K562 (cell line): ENCODE measurements around the gene MEIKIN. TPM values are rescaled to one million over a fixed set of nuclear protein-coding genes. Genes with fewer than 3 reads are reported as not detected.
A peak's percentile ranks its signal among the peaks of the same experiment; 100 is the strongest.

Experiments used
- CBFB ChIP-seq: sonication (generic); formaldehyde crosslinking; IDR thresholded peaks from 2 replicates; pipeline ENCODE4 v1.4.0; 2020; ENCODE audit warnings: mild to moderate bottlenecking, missing genetic modification reagents
- CC2D1A ChIP-seq: fragments of 450-650 bp; IDR thresholded peaks from 2 replicates; pipeline ENCODE4 v1.6.1; 2017; ENCODE audit warnings: mild to moderate bottlenecking
- DIDO1 ChIP-seq: fragments of 450-650 bp; IDR thresholded peaks from 2 replicates; pipeline ENCODE4 v1.6.1; 2016; ENCODE audit warnings: low read depth, missing biosample characterization, missing genetic modification characterization
- EP400 ChIP-seq: fragments of 450-650 bp; IDR thresholded peaks from 2 replicates; pipeline ENCODE4 v1.6.1; 2017; ENCODE audit warnings: antibody characterized with exemption, mild to moderate bottlenecking, moderate library complexity
- ERF ChIP-seq: fragments of 450-650 bp; formaldehyde crosslinking; IDR thresholded peaks from 2 replicates; pipeline ENCODE4 v1.4.0; 2020; ENCODE audit warnings: mild to moderate bottlenecking, mixed read lengths
- JUND ChIP-seq, 2 experiments: IDR thresholded peaks; 2 replicates in 1 of 2; 3 replicates in 1 of 2; pipeline ENCODE4 v1.6.1; 2011; ENCODE audit warnings: borderline replicate concordance in 2 of 2, low read depth in 2 of 2, low read length in 2 of 2, improper control_type of control experiment in 1 of 2, missing biosample characterization in 1 of 2, missing genetic modification characterization in 1 of 2, missing genetic modification reagents in 1 of 2
- MED1 ChIP-seq: sonication (generic); formaldehyde crosslinking; IDR thresholded peaks from 2 replicates; pipeline ENCODE4 v1.8.1; 2023; ENCODE audit warnings: missing genetic modification reagents, borderline replicate concordance
- POLR2H ChIP-seq: IDR thresholded peaks from 2 replicates; pipeline ENCODE4 v1.6.1; 2016; ENCODE audit warnings: missing genetic modification characterization, low read depth, mild to moderate bottlenecking, control low read depth, missing compliant biosample characterization, moderate library complexity
- PREB ChIP-seq: sonication (generic); formaldehyde crosslinking; IDR thresholded peaks from 2 replicates; pipeline ENCODE4 v1.8.1; 2023; ENCODE audit warnings: mild to moderate bottlenecking, missing genetic modification reagents
- PYGO2 ChIP-seq: fragments of 450-650 bp; IDR thresholded peaks from 2 replicates; pipeline ENCODE4 v1.6.1; 2016; ENCODE audit warnings: mild to moderate bottlenecking, missing genetic modification characterization, moderate library complexity, missing compliant biosample characterization
- SFPQ ChIP-seq: fragments of 200-400 bp; formaldehyde crosslinking; IDR thresholded peaks from 2 replicates; pipeline ENCODE4 v1.6.1; 2017; ENCODE audit warnings: mild to moderate bottlenecking, low read depth, low read length, moderate library complexity
- SMARCA4 ChIP-seq: fragments of 450-650 bp; IDR thresholded peaks from 2 replicates; pipeline ENCODE4 v1.6.1; 2016
- SRF ChIP-seq, 2 experiments: fragments of 250-450, 450-650 bp in 1 of 2; sonication (Bioruptor Pico) in 1 of 2; sonication (generic) in 1 of 2; formaldehyde crosslinking; IDR thresholded peaks; 2 replicates each; pipeline versions ENCODE4 v1.5.0 to v1.5.1; 2020 to 2022; ENCODE audit warnings: mild to moderate bottlenecking in 1 of 2, missing genetic modification reagents in 1 of 2
- TAF9B ChIP-seq: fragments of 450-650 bp; IDR thresholded peaks from 2 replicates; pipeline ENCODE4 v1.6.1; 2018; ENCODE audit warnings: mild to moderate bottlenecking; ENCODE audit not compliant: partially characterized antibody
- TOE1 ChIP-seq, 2 experiments: fragments of 450-650 bp in 1 of 2; sonication (generic) in 1 of 2; formaldehyde crosslinking in 1 of 2; IDR thresholded peaks; 2 replicates each; pipeline versions ENCODE4 v1.7.1 to v1.8.0; 2016 to 2022; ENCODE audit warnings: borderline replicate concordance in 2 of 2, mild to moderate bottlenecking in 2 of 2, antibody characterized with exemption in 1 of 2, inconsistent platforms in 1 of 2, low read depth in 1 of 2, missing genetic modification reagents in 1 of 2, moderate library complexity in 1 of 2
- U2AF1 ChIP-seq: fragments of 200-400 bp; formaldehyde crosslinking; optimal IDR thresholded peaks from 2 replicates; pipeline ENCODE3; 2017; ENCODE audit warnings: mild to moderate bottlenecking, low read depth, low read length, moderate library complexity
- ZFP36 ChIP-seq: fragments of 150-350 bp; IDR thresholded peaks from 2 replicates; pipeline ENCODE4 v1.6.1; 2018; ENCODE audit warnings: low read length, low read depth; ENCODE audit not compliant: partially characterized antibody
- ZNF121 ChIP-seq: sonication (generic); formaldehyde crosslinking; conservative IDR thresholded peaks from 2 replicates; pipeline ENCODE4 v1.8.0; 2022; ENCODE audit warnings: missing genetic modification reagents
- ZNF253 ChIP-seq: fragments of 250-450 bp; sonication (Bioruptor Pico); conservative IDR thresholded peaks from 2 replicates; pipeline ENCODE4 v1.6.1; 2021; ENCODE audit warnings: mild to moderate bottlenecking
- ZNF324 ChIP-seq: fragments of 250-450 bp; sonication (Bioruptor Pico); IDR thresholded peaks from 2 replicates; pipeline ENCODE4 v1.4.0; 2020; ENCODE audit warnings: mild to moderate bottlenecking
- polyA plus RNA-seq, 8 experiments: library from polyadenylated mRNA; depleted of rRNA in 4 of 8; stranded (reverse) in 5 of 8; unstranded in 3 of 8; fragments of >200 nt; fragmentation: Nextera tagmentation in 2 of 8; fragmentation: Illumina TruSeq in 1 of 8; extraction: Ambion mirVana in 2 of 8; extraction: Trizol in 1 of 8; gene quantifications; 2 replicates each; pipeline versions ENCODE4 v1.2.1 to v1.2.3, GENCODE V29; 2011 to 2014; ENCODE audit warnings: inconsistent platforms in 1 of 8, missing spikeins in 1 of 8
- total RNA-seq, 7 experiments: library from RNA; depleted of rRNA in 6 of 7; stranded (reverse); fragments of >200 nt in 6 of 7; fragmentation: Illumina TruSeq in 2 of 7; extraction: Trizol in 2 of 7; gene quantifications; 2 replicates each; pipeline versions ENCODE4 v1.2.1 to v1.2.3, GENCODE V29; 2011 to 2021; ENCODE audit warnings: low replicate concordance in 1 of 7
- TF ChIP-seq, protein P1 (sequence below): fragments of 250-450 bp; sonication (Bioruptor Pico); IDR thresholded peaks from 2 replicates; pipeline ENCODE4 v1.4.0; 2020; ENCODE audit warnings: mild to moderate bottlenecking, moderate library complexity, borderline replicate concordance

MEIKIN gene
- total and polyA plus RNA-seq, 9 of the 15 experiments (the other 6 are each of a cell fraction or from before 2014, with no cell fraction given), result 0.18 TPM; not detected in 8

DNA sequence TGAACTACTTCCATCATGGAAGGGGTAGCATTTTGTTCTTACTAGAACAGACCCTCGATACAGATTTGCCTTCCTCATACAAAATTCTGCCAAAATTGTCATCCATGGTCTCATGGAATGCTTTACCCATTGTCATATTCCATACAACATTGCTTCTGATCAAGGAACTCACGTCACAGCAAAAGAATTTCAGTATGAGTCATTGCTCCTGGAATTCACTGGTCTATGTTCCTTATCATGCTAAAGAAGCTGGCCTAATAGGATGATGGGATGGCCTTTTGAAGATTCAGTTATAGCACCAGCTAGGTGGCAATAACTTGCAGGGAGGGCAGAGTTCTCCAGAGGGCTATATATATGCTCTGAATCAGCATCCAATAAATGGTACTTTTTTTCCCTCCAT, 130.5 kb downstream of the MEIKIN start (continued):
- TF ChIP-seq, protein P1, sequence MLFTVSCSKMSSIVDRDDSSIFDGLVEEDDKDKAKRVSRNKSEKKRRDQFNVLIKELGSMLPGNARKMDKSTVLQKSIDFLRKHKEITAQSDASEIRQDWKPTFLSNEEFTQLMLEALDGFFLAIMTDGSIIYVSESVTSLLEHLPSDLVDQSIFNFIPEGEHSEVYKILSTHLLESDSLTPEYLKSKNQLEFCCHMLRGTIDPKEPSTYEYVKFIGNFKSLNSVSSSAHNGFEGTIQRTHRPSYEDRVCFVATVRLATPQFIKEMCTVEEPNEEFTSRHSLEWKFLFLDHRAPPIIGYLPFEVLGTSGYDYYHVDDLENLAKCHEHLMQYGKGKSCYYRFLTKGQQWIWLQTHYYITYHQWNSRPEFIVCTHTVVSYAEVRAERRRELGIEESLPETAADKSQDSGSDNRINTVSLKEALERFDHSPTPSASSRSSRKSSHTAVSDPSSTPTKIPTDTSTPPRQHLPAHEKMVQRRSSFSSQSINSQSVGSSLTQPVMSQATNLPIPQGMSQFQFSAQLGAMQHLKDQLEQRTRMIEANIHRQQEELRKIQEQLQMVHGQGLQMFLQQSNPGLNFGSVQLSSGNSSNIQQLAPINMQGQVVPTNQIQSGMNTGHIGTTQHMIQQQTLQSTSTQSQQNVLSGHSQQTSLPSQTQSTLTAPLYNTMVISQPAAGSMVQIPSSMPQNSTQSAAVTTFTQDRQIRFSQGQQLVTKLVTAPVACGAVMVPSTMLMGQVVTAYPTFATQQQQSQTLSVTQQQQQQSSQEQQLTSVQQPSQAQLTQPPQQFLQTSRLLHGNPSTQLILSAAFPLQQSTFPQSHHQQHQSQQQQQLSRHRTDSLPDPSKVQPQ (CRISPR knock-in tag), result no peak
- no peak for TF ChIP-seq PREB
- no peak for TF ChIP-seq SRF (CRISPR knock-in tag; IDR thresholded peaks at IDR 0.05)
- TF ChIP-seq ERF (CRISPR knock-in tag), result no peak
- no peak for TF ChIP-seq ZNF121 (CRISPR knock-in tag)
- TF ChIP-seq ZFP36, result no peak
- TF ChIP-seq SFPQ, result no peak
- peak; percentile 41; the same call in 1 of the 2 replicates for TF ChIP-seq CC2D1A
- TF ChIP-seq SMARCA4, result peak; percentile 84
- TF ChIP-seq PYGO2 (tag), result no peak
- peak; percentile 42 for TF ChIP-seq TAF9B
- TF ChIP-seq DIDO1, result no peak
- no peak for TF ChIP-seq MED1
- peak; percentile 14; the same call in 1 of the 2 replicates for TF ChIP-seq EP400
- no peak for TF ChIP-seq ZNF253
- TF ChIP-seq TOE1 (IDR thresholded peaks at IDR 0.05; ENCODE audit: borderline replicate concordance), result no peak
- TF ChIP-seq TOE1 (CRISPR knock-in tag; IDR thresholded peaks at IDR 0.05; ENCODE audit: borderline replicate concordance, low read depth), result no peak
- TF ChIP-seq ZNF324 (CRISPR knock-in tag), result no peak
- TF ChIP-seq U2AF1, result no peak
- TF ChIP-seq POLR2H (tag), result no peak
- no peak for TF ChIP-seq CBFB (CRISPR knock-in tag)
- TF ChIP-seq JUND (IDR thresholded peaks at IDR 0.05; ENCODE audit: borderline replicate concordance, low read depth, low read length), result peak; percentile 95
- peak; percentile 98 for TF ChIP-seq JUND (tag; IDR thresholded peaks at IDR 0.05; ENCODE audit: borderline replicate concordance, low read depth, low read length)
